Esophagus muscularis mucosa (tissue), 3 donors: Measurements from ENCODE around the gene DAPK2.

Experiments
- POLR2A ChIP-seq: fragments of 450-650 bp; IDR thresholded peaks from one replicate; pipeline ENCODE4 v1.6.1; 2017; ENCODE audit warnings: antibody characterized with exemption, moderate library complexity, mild to moderate bottlenecking, low read depth
- TF ChIP-seq, protein P1 (sequence below), 3 experiments: fragments of 200-600 bp in 2 of 3; fragments of 450-650 bp in 1 of 3; sonication (generic) in 2 of 3; IDR thresholded peaks; one replicate each; pipeline ENCODE4 v1.5.1; 2017 to 2019; ENCODE audit warnings: antibody characterized with exemption in 3 of 3, mild to moderate bottlenecking in 2 of 3, moderate library complexity in 1 of 3

DNA sequence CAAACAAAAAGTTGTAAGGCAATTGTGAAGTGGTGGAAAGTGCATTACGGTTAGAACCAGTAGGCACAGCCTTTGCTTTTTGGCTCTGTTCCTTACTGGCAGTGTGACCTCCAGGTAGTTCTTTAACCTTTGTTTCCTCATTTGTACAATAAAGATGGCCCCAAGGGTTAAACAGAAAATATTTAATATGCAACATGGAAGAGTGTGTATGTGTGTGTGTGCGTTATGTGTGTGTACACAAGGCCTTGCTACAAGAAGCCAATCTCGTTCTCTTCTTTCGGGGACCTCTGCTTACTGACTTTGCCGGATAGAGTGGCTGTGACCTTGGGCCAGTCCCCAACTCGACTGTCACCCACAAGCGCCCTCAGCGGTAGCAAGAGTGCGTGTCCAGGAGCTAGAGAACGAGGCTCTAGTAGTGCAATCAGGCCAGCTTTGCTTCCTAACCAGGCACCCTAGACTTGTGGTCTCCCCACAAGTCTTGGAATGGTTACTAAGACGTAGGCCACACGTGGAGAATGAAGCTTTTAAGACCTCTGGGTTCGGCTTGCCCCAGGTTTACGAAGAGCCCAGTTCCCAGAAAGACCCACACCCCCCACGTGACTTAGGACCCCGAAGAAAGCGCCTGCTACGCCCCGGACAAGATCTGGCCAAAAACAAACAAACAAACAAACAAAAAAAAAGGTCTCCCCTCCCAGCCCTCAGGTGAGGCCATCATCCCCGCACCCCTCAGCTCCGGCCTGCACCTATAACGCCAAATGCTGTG, 46.8 kb upstream of the DAPK2 start:
- TF ChIP-seq, protein P1, sequence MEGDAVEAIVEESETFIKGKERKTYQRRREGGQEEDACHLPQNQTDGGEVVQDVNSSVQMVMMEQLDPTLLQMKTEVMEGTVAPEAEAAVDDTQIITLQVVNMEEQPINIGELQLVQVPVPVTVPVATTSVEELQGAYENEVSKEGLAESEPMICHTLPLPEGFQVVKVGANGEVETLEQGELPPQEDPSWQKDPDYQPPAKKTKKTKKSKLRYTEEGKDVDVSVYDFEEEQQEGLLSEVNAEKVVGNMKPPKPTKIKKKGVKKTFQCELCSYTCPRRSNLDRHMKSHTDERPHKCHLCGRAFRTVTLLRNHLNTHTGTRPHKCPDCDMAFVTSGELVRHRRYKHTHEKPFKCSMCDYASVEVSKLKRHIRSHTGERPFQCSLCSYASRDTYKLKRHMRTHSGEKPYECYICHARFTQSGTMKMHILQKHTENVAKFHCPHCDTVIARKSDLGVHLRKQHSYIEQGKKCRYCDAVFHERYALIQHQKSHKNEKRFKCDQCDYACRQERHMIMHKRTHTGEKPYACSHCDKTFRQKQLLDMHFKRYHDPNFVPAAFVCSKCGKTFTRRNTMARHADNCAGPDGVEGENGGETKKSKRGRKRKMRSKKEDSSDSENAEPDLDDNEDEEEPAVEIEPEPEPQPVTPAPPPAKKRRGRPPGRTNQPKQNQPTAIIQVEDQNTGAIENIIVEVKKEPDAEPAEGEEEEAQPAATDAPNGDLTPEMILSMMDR (IDR thresholded peaks at IDR 0.05), result no peak
- no peak for TF ChIP-seq POLR2A
